ENCODE data around the gene CHRM3.

CHRM3 gene

GRCh38 chr1:239417221-239417620, 30.9 kb downstream of the CHRM3 start:
- no peak for DNase-seq

GRCh38 chr1:239417986-239418640, 31.7 kb downstream of the CHRM3 start:
- no peak for DNase-seq

- DNase-seq: no peak
Measured at GRCh38 chr1:239418681-239419080, 32.3 kb downstream of the CHRM3 start.

GRCh38 chr1:239421811-239422210, 35.4 kb downstream of the CHRM3 start:
- DNase-seq: no peak

GRCh38 chr1:239422818-239423217, 36.5 kb downstream of the CHRM3 start:
- no peak for DNase-seq

GRCh38 chr1:239426821-239427475, 40.6 kb downstream of the CHRM3 start:
- no peak for DNase-seq

GRCh38 chr1:239427712-239428111, 41.3 kb downstream of the CHRM3 start:
- DNase-seq: no peak

GRCh38 chr1:239428120-239428710, 41.8 kb downstream of the CHRM3 start:
- DNase-seq: no peak

GRCh38 chr1:239429163-239429562, 42.8 kb downstream of the CHRM3 start:
- DNase-seq: no peak

- DNase-seq: no peak
Measured at GRCh38 chr1:239432255-239432654, 45.9 kb downstream of the CHRM3 start.

- DNase-seq: no peak
Measured at GRCh38 chr1:239434181-239434580, 47.8 kb downstream of the CHRM3 start.
